Omental fat pad (tissue), 4 donors: Measurements from ENCODE around the gene CD276. TPM values are rescaled to one million over a fixed set of nuclear protein-coding genes. Genes with fewer than 3 reads are reported as not detected.
A peak's percentile ranks its signal among the peaks of the same experiment; 100 is the strongest.

Experiments
- ATAC-seq: fragments of 150-250 bp; one replicate; pipeline ENCODE4 v1.9.1; 2016; ENCODE audit warnings: mild to moderate bottlenecking, moderate library complexity; ENCODE audit not compliant: low FRiP score
- DNase-seq: peaks from one replicate; pipeline ENCODE4 v3.0.0-alpha.2; 2019; ENCODE audit warnings: low spot score
- CTCF ChIP-seq, 3 donors: fragments of 450-650 bp; IDR thresholded peaks; one replicate each; pipeline ENCODE4 v1.5.1; 2016 to 2017; ENCODE audit warnings: antibody characterized with exemption in 3 of 3, mild to moderate bottlenecking in 3 of 3, moderate library complexity in 2 of 3
- total RNA-seq, 4 donors: library from RNA; depleted of rRNA; stranded (reverse); fragments of >200 nt; gene quantifications; one replicate each; pipeline ENCODE4 v1.1.0, GENCODE V29; 2016

Gene CD276
- total RNA-seq, 4 donors from 2014 or later, result 23.2 to 103 (median 39.3) TPM

GRCh38 chr15:73704869-73705645 is 20.9 kb downstream of the CD276 start:
- no peak for TF ChIP-seq CTCF (IDR thresholded peaks at IDR 0.05)
- DNase-seq (no peak), ATAC-seq (no peak)

GRCh38 chr15:73708691-73709090 is 24.5 kb downstream of the CD276 start:
- no peak for ATAC-seq

GRCh38 chr15:73709241-73709640 is 25.1 kb downstream of the CD276 start:
- DNase-seq (no peak), ATAC-seq (peak; percentile 22)
- no peak for TF ChIP-seq CTCF (IDR thresholded peaks at IDR 0.05)

More at GRCh38 chr15:73708691-73709090, 24.5 kb downstream of the CD276 start:
- no peak for DNase-seq
- no peak for TF ChIP-seq CTCF (IDR thresholded peaks at IDR 0.05)

- no peak for DNase-seq
- ATAC-seq, result no peak
- no peak for TF ChIP-seq CTCF (IDR thresholded peaks at IDR 0.05)
Observed at GRCh38 chr15:73709686-73710085, 25.5 kb downstream of the CD276 start.

- no peak for TF ChIP-seq CTCF (IDR thresholded peaks at IDR 0.05)
- ATAC-seq (no peak), DNase-seq (no peak)
Observed at GRCh38 chr15:73710321-73710720, 26.1 kb downstream of the CD276 start.

- DNase-seq (no peak), ATAC-seq (no peak)
- no peak for TF ChIP-seq CTCF (IDR thresholded peaks at IDR 0.05)
Observed at GRCh38 chr15:73711526-73711925, 27.3 kb downstream of the CD276 start.

- ATAC-seq (no peak), DNase-seq (no peak)
- no peak for TF ChIP-seq CTCF (IDR thresholded peaks at IDR 0.05)
Observed at GRCh38 chr15:73712107-73712506, 27.9 kb downstream of the CD276 start.
